ENCODE measurements around the gene FLT4.
"Not testable (repeated sequence)": the region's sequence is repeated elsewhere in the genome, so short reads cannot be mapped to it uniquely, and the experiment has no call there.

The FLT4 gene

GRCh38 chr5:180649297-180650039 is at the start of gene FLT4:
FLT4 (minus strand) TSS chr5:180649600; CDS start chr5:180649545, 55 bp downstream.
- DNase-seq, result no peak

GRCh38 chr5:180699042-180699441 is 49.6 kb upstream of the FLT4 start:
- DNase-seq, result no peak

GRCh38 chr5:180696116-180696515 is 46.7 kb upstream of the FLT4 start:
- DNase-seq, result no peak

GRCh38 chr5:180692429-180692828 is 43.0 kb upstream of the FLT4 start:
- no peak for DNase-seq

DNA sequence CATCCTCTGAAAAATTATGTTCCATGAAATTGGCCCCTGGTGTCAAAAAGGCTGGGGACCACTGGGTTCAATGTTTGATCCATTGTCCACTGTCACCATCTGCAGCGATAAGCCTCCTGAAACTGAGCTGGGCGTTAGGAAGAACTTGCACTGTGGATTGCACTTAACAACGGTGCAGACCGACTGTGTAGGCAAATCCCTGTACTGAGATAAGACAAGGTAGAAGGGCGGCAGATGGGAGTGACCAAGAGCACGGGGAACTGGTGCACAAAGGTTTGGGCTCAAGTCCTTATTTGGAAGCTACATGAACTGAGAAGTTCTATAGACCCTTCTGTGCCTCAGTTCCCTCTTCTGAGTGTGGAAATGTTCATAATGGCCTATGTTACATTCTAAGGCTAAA is 41.6 kb upstream of the FLT4 start:
- DNase-seq, result no peak

DNA sequence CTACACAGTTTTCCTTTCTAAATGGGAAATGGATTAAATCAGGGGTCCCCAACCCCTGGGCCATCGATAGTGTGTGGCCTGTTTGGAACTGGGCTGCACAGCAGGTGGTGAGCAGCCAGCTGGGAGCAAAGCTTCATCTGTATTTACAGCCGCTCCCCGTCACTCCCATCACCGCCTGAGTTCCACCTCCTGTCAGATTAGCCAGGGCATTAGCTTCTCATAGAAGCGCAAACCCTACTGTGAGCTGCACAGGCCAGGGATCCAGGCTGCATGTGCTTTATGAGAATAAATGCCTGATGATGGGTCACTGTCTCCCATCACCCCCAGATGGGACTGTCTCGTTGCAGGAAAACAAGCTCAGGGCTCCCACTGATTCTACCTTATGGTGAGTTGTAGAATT is 41.2 kb upstream of the FLT4 start:
- DNase-seq, result no peak

DNA sequence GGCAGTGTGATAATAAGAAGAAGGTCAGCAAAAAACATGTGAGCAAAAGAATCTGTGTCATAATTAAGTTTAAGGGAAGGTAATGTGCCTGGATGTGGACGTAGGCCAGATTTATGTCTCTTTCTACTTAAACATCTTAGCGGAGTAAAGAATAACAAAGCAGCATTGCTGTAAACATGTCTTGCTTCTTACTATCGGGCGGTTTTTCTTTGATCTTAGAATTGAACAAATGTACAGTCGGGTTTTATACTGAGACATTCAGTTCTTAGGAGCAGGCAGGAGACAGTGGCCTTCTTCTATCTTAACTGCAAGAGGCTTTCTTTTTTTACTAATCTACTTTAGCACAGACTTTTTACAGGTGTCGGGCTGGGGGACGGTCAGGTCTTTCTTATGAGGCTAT is 40.4 kb upstream of the FLT4 start:
- no peak for DNase-seq

- peak; percentile 53 for DNase-seq
These were observed 39.8 kb upstream of the FLT4 start for GRCh38 chr5:180689071-180689694.

DNA sequence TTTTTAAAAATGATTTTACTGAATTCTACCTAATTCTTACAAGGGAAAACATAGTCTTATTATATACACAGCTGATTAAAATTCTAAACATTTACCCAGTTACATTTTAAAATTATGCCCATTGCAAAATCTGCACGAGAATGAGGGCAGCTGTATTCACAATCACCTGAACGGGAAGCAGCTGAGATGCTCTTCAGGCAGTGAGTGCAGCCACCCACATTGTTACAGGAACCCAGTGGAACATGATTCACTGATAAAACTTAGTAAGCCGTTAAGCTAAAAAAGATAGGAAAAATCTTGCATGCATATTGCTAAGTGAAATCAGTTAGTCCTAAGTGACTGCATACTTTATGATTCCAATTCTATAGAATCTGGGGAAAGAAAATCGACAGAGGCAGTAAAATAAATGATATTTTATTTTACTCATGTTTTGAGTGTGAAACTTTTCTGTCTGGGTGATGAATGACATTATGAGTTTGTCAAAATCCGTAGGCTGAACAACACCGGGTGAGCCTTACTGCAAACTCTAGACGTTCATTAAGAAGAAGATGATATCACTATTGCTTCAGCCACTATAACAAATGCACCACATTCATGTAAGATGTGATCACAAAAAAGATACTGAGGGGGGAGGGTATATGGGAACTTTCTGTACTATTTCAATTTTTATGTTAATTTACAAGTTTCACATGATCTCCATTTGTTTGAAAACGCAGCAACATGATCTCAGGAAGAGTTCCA is 39.1 kb upstream of the FLT4 start:
- no peak for DNase-seq

DNA sequence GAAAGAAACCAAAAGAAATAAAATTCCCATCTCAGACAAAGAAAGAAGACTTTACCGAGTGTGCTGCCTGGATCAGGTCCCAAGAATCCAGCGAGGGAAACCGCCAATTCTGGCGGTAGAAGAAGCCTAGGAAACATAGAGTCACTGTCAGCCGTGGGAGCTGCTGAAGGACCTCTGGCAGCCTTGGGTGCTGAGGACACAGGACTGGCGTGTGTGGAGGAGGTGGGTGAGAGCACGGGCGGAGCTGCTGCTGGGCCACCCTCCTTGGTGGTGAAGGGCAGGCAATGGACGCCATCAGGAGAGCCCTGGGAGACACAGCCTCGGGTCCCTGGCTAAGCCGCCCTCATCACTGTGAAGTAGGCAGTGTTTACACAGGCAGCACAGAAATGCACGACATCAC is 37.4 kb upstream of the FLT4 start:
- not testable (repeated sequence) for DNase-seq

GRCh38 chr5:180684623-180685161 is 35.3 kb upstream of the FLT4 start:
- no peak for DNase-seq

- no peak for DNase-seq
These were observed 34.0 kb upstream of the FLT4 start for GRCh38 chr5:180683220-180683922.

GRCh38 chr5:180682560-180682959 is 33.2 kb upstream of the FLT4 start:
- no peak for DNase-seq

GRCh38 chr5:180682008-180682407 is 32.6 kb upstream of the FLT4 start:
- DNase-seq, result not testable (repeated sequence)

- DNase-seq, result not testable (repeated sequence)
These were observed 28.9 kb upstream of the FLT4 start for GRCh38 chr5:180678319-180678718.

DNA sequence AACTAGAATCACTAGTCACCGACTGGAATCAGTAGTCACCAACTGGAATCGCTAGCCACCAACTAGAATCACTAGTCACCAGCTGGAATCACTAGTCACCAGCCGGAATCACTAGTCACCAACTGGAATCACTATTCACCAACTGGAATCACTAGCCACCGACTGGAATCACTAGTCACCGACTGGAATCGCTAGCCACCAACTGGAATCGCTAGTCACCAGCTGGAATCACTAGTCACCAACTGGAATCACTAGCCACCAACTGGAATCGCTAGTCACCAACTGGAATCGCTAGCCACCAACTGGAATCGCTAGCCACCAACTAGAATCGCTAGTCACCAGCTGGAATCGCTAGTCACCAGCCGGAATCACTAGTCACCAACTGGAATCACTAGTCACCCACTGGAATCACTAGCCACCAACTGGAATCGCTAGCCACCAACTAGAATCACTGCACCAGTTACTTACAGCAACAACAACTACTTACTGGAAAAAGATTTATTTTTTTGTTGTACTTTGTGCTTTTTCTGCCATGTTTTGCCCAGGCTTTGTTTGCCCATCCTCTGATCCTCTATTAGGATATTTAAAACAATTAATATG is 25.7 kb upstream of the FLT4 start:
- DNase-seq, result no peak

GRCh38 chr5:180674090-180674475 is 24.7 kb upstream of the FLT4 start:
- DNase-seq, result not testable (repeated sequence)

DNA sequence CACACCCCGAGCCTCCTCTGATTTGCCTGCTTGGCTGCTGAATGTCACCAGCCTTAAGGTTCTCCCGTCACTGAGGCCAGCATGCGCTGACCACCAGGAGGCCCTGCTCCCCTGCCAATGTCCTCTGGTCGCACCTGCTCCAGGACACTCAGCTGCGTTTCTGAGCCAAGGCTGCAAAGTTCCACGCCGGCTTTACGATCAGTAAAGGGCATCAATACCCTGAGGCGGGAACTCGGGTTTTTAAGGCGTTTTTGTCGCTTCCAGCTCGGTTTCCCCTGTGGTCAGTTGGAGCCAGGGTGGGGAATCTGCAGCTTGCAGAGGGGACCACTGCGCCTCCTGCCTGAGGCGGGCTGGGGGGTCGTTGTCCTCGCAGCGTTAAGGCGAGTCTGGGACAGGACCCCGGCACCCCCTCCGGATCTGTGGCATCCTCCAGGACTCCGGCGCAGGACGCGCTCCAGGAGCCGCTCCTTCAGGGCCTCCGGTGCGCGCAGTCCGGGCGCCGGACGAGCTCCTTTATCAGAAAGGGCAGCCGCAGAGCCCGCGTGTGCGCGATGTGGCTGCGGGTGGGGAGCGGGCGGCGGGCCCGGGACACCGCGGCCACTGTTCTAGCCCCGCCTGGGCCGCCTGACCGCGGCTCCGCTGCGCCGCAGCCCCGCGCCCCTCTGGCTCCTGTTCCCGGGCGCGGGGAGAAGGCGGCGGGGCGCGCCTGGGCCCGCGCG is 24.1 kb upstream of the FLT4 start:
- no peak for DNase-seq

DNA sequence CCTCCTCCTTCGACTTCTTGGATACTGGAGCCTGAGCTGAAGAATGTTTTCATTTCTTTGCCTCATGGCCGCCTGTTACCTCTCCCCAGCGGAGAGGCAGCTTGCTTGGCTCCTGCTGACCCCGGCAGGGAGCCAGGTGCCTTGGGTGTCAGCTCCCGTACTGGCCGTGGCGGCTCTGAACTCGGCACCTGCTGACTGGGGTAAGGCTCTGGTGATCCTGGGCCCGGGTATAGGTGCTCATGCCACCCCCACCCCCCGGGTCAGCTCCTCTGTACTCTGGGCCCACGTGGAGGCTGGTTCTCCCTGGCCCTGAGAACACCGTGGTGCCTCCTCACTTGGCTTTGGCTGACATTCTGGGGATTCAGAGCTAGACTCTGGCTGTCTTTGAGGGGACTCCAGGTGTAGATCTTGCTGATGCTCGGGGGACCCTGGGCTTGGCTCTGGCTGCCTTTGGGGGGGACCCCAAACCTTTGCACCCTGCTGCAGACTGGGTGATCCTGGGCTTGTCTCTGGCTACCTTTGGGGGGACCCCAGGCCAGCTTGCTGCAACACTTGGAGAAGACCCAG is 22.6 kb upstream of the FLT4 start:
- DNase-seq, result not testable (repeated sequence)

DNA sequence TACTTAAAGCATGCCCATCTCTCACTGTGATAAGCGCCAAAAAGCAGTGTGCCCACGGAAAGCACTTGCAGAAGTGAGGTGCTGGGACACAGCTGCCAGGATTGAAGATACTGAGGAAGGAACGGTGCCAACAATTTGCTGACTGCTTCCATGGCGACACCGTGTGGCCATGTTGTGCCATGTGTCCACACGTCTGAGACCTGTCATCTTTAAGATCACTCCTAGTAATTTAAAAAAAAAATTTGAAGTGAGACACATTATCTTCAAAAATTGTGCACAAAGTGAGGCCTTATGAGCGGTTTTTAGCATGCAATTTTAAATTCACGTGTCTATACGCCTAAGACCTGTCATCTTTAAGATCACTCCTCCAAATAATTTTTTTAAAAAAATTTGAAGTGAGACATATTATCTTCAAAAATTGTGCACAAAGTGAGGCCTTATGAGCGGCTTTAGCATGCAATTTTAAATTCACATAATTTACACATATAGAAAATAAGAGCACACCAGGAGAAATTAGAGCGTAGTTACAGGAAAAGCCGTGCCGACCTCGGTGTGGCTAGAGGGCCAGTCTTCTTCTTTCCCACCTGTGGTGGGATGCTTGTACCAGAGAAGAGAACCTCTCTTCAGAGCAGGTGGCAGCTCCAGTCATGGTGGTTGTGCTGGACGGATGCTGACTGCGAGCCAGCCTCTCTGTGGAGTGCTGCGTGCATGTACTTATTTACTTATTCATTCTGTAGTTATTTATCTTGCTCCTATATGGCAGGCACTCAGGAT is 21.4 kb upstream of the FLT4 start:
- DNase-seq, result peak; percentile 69

GRCh38 chr5:180670157-180670556 is 20.8 kb upstream of the FLT4 start:
- no peak for DNase-seq

All from stimulated activated CD8-positive, alpha-beta memory T cell treated with anti-CD3 and anti-CD28 coated beads, Interleukin-4, amount 100 ng/mL, for 48 hours (primary cell).